Loucy (cell line): ENCODE measurements around the gene RPL38.

ENCODE experiments used
- H2AFZ ChIP-seq: fragments of 200-600 bp; sonication (generic); 2 replicates; pipeline ENCODE4 v1.6.0; 2016; ENCODE audit warnings: antibody characterized with exemption, mild to moderate bottlenecking, low read length, moderate library complexity
- H3F3A ChIP-seq: fragments of 200-600 bp; 2 replicates; pipeline ENCODE4 v1.6.0; 2016; ENCODE audit warnings: antibody characterized with exemption, low read depth, mild to moderate bottlenecking
- H3K27me3 ChIP-seq: fragments of 200-600 bp; sonication (generic); 2 replicates; pipeline ENCODE4 v1.6.1; 2014; ENCODE audit warnings: low read length, mild to moderate bottlenecking; ENCODE audit not compliant: insufficient read depth, poor library complexity, severe bottlenecking
- H3K36me3 ChIP-seq: fragments of 200-600 bp; sonication (generic); 2 replicates; pipeline ENCODE4 v1.6.1; 2016; ENCODE audit warnings: low read length; ENCODE audit not compliant: insufficient read depth
- H3K4me1 ChIP-seq: fragments of 200-600 bp; sonication (generic); 2 replicates; pipeline ENCODE4 v1.5.1; 2014; ENCODE audit warnings: low read length, mild to moderate bottlenecking; ENCODE audit not compliant: insufficient read depth, poor library complexity, severe bottlenecking
- H3K4me2 ChIP-seq: fragments of 200-600 bp; sonication (generic); 2 replicates; pipeline ENCODE4 v1.6.0; 2014; ENCODE audit warnings: antibody characterized with exemption, low read length, low read depth, mild to moderate bottlenecking; ENCODE audit not compliant: poor library complexity, severe bottlenecking
- H3K4me3 ChIP-seq: fragments of 200-600 bp; sonication (generic); 2 replicates; pipeline ENCODE4 v1.5.1; 2014; ENCODE audit warnings: low read length, mild to moderate bottlenecking, mixed read lengths; ENCODE audit not compliant: poor library complexity, severe bottlenecking
- H3K79me2 ChIP-seq: fragments of 200-600 bp; sonication (generic); 2 replicates; pipeline ENCODE4 v1.6.1; 2014; ENCODE audit warnings: low read length; ENCODE audit not compliant: insufficient read depth
- H3K9ac ChIP-seq: fragments of 200-600 bp; sonication (generic); 2 replicates; pipeline ENCODE4 v1.6.0; 2014; ENCODE audit warnings: mild to moderate bottlenecking, low read depth, low read length, moderate library complexity; ENCODE audit not compliant: poor library complexity, severe bottlenecking
- H3K9me2 ChIP-seq: fragments of 200-600 bp; sonication (generic); replicated peaks from 2 replicates; pipeline ENCODE4 v1.6.1; 2016; ENCODE audit warnings: low read depth, low read length, mixed read lengths
- H3K9me3 ChIP-seq: fragments of 200-600 bp; sonication (generic); 2 replicates; pipeline ENCODE4 v1.6.1; 2014; ENCODE audit warnings: mild to moderate bottlenecking, antibody characterized with exemption, low read length, low read depth; ENCODE audit not compliant: insufficient read depth
- H4K20me1 ChIP-seq: fragments of 200-600 bp; sonication (generic); 2 replicates; pipeline ENCODE4 v1.6.0; 2014; ENCODE audit warnings: antibody characterized with exemption, low read length, mild to moderate bottlenecking; ENCODE audit not compliant: insufficient read depth, poor library complexity, severe bottlenecking
- EZH2phosphoT487 ChIP-seq: fragments of 200-600 bp; IDR thresholded peaks from 2 replicates; pipeline ENCODE4 v1.6.1; 2018; ENCODE audit warnings: antibody characterized with exemption, mild to moderate bottlenecking, moderate library complexity, borderline replicate concordance
- TF ChIP-seq, protein P1 (sequence below): fragments of 200-600 bp; sonication (generic); conservative IDR thresholded peaks from 2 replicates; pipeline ENCODE4 v1.5.1; 2014; ENCODE audit warnings: mild to moderate bottlenecking, antibody characterized with exemption, low read length

Gene RPL38

DNA sequence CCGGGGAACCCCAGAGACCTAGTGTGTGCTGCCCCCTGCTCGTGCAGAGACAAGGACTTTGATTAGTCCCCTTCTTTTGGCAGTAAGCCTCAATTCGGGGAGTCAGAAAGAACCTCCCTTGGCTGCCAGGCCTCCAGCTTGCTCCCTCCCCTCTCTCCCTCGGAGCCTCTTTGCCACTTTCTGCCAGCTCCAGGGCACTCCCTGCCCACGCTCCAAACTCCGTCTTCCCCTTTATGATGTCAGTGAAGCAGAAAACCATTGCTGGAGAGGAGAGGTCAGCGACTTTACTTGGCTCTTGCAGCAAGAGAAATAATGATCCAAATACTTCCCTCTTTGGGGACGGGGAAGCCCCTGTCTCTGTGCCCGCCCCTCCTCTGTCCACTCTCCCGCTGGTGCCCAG is 38.0 kb downstream of the RPL38 start:
- no peak for TF ChIP-seq EZH2phosphoT487
- TF ChIP-seq, protein P1, sequence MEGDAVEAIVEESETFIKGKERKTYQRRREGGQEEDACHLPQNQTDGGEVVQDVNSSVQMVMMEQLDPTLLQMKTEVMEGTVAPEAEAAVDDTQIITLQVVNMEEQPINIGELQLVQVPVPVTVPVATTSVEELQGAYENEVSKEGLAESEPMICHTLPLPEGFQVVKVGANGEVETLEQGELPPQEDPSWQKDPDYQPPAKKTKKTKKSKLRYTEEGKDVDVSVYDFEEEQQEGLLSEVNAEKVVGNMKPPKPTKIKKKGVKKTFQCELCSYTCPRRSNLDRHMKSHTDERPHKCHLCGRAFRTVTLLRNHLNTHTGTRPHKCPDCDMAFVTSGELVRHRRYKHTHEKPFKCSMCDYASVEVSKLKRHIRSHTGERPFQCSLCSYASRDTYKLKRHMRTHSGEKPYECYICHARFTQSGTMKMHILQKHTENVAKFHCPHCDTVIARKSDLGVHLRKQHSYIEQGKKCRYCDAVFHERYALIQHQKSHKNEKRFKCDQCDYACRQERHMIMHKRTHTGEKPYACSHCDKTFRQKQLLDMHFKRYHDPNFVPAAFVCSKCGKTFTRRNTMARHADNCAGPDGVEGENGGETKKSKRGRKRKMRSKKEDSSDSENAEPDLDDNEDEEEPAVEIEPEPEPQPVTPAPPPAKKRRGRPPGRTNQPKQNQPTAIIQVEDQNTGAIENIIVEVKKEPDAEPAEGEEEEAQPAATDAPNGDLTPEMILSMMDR = no peak
- no peak overlapping the region for H3K4me2 ChIP-seq
- no peaks in the 10 kb centered on the region for H3K9me3 ChIP-seq

DNA sequence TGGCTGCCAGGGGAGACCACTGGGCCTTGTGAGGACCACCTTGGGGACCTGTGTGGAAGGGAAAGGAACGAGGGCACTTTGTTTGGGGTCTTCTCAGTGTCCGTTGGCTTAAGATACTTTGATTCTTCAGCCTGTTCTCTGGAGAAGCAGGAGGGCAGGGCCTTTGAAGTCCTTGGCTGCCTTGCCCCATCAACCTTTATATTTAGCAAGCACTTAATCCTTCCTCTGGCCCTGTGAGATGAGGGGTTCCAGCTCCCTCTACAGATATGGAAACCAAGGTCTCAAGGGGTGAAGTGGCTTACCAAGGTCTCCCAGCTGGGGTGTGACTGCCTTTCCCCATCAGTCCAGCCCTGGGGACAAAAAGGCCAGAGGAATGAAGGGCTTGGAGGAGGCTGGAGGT is 38.4 kb downstream of the RPL38 start:
- Histone ChIP-seq H3K4me3 (no peak overlapping the region), H2AFZ (no peak overlapping the region), H3K36me3 (no peaks in the 10 kb centered on the region), H3K9me3 (no peaks in the 10 kb centered on the region), H3K79me2 (no peaks in the 10 kb centered on the region), H3K4me1 (no peaks in the 10 kb centered on the region), H3F3A (no peaks in the 10 kb centered on the region), H3K9ac (no peak overlapping the region), H3K9me2 (no peaks in the 10 kb centered on the region), H3K4me2 (no peak overlapping the region), H4K20me1 (no peaks in the 10 kb centered on the region), H3K27me3 (no peaks in the 10 kb centered on the region)
- no peak for TF ChIP-seq EZH2phosphoT487
- TF ChIP-seq, protein P1 = no peak

More for the DNA sequence above, 38.0 kb downstream of the RPL38 start:
- H3K27me3 ChIP-seq = no peaks in the 10 kb centered on the region
- H3K36me3 ChIP-seq = no peaks in the 10 kb centered on the region
- H3K4me3 ChIP-seq = no peak overlapping the region
- no peak overlapping the region for H2AFZ ChIP-seq
- H4K20me1 ChIP-seq = no peaks in the 10 kb centered on the region
- H3K9me2 ChIP-seq = no peaks in the 10 kb centered on the region
- H3K79me2 ChIP-seq = no peaks in the 10 kb centered on the region
- H3K4me1 ChIP-seq = no peaks in the 10 kb centered on the region
- no peak overlapping the region for H3K9ac ChIP-seq
- H3F3A ChIP-seq = no peaks in the 10 kb centered on the region

DNA sequence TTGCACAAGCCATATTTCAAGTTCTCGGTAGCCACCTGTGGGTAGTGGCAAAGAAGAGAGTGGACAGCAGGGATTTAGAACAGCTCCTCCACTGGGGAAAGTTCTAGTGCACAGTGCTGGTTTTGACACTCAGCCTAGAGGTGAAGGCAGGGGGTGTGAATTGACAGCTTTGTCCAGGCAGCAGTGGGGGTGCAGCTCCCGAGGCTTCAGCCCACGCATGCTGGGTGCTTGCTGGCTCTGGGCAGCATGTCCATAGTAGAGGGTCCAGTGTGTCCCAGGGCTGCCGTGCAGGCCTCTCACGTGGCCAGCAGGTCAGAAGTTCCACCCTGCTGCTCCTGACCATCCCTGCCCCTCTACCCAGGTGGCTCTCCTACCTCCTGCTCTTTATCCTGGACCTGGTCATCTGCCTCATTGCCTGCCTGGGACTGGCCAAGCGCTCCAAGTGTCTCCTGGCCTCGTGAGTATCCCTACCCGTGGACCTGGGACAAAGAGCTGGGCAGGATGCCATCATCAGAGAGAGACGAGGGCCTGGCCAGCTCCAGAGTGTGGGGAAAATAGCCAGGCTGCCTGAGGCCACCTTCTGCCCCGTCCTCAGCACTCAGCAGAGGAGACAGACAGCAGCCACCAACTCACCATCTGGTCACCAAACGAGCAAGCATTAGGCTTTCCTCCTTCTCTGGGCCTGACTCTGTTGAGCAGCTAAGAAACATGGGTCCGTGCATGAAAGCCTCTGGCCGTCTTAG is 39.7 kb downstream of the RPL38 start:
- Histone ChIP-seq H2AFZ (no peak overlapping the region), H3K9me3 (no peaks in the 10 kb centered on the region), H3K4me1 (no peaks in the 10 kb centered on the region), H3K79me2 (no peaks in the 10 kb centered on the region), H3K36me3 (no peaks in the 10 kb centered on the region), H3K9me2 (no peaks in the 10 kb centered on the region), H3F3A (no peaks in the 10 kb centered on the region), H3K4me2 (no peak overlapping the region), H3K4me3 (no peak overlapping the region), H3K27me3 (no peaks in the 10 kb centered on the region), H3K9ac (no peak overlapping the region), H4K20me1 (no peaks in the 10 kb centered on the region)
- TF ChIP-seq, protein P1 = no peak
- no peak for TF ChIP-seq EZH2phosphoT487
